Activated gamma-delta T cell (primary cell): ENCODE results near the gene PPP6R1.

ENCODE experiments used
- DNase-seq: peaks from one replicate; lab custom pipeline; 2025; lab: John Stamatoyannopoulos, UW

The PPP6R1 gene

DNA sequence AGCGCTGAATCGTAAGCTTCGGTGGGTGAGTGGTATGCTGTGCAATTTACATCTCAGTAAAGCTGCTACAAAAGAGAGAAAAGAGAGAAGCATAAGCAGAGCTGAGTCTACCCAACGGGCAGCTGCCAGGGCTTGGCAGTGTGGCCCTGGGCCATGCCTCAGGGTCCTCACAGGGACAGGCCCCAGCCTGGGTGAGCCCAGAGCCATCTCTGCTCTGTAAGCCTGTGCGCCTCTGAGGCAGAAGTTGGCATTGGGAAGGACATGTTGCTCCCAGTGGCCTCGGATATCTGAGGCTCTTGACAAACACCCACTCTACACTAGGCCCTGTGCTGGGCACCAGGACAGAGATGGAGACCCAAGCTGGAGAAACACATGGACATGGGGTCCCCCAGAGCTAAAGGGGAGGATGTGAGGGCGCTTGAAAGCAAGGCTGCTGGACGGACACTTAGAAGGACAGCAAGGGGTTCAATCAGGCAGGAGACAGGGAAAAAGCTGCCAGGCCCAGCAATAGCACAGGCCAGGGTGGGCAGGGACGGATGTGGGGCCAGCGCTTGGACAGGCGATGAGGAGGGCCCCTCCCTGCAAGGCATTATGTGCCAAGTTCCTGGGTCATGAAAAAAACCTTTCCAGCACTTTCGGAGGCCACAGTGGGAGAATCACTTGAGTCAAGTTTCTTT is 14.7 kb downstream of the PPP6R1 start:
- no peak for DNase-seq

DNA sequence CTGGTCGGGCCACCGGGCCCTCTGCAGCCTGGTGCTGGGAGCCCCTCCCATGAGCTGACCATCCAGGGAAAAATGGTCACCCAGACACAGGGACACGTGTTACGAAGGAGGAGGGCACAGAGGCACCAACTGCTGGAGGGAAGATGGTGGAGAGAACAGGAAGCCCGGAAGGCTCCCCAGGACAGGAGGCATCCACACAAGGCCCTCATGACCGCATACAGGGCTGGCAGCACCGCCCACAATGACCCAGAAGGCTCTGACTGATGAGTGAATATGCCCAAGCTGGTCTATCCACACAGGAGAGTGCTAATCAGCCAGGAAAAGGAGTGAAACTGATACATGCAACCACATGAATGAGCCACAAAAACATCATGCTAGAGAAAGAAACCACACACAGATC is 16.3 kb downstream of the PPP6R1 start:
- DNase-seq, result no peak

DNA sequence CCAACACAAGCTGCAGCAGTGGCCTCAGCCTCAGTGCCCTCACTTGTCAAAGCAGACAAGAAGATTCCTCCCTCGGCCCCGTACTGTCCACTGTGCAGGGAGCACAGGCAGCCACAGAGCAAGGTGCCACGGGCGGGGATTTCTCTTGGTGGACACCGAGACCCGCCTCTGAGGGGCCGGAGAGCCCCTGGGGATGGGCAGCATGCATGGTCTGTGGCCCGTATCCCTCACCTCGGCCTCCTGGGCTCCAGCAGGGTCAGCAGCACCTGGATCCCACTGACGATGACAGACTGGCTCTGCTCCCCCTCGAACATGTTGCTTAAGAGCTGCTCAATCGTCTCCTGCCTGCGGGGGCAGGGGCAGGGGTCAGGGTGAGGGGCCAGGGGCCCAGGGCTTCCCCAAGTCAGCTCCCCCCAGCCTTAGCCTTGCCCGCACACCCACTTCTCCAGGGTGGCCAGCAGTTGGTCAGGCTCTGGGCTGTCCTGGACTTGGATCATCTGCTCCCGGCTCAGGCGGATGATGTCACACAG is 16.8 kb downstream of the PPP6R1 start:
- DNase-seq, result no peak

DNA sequence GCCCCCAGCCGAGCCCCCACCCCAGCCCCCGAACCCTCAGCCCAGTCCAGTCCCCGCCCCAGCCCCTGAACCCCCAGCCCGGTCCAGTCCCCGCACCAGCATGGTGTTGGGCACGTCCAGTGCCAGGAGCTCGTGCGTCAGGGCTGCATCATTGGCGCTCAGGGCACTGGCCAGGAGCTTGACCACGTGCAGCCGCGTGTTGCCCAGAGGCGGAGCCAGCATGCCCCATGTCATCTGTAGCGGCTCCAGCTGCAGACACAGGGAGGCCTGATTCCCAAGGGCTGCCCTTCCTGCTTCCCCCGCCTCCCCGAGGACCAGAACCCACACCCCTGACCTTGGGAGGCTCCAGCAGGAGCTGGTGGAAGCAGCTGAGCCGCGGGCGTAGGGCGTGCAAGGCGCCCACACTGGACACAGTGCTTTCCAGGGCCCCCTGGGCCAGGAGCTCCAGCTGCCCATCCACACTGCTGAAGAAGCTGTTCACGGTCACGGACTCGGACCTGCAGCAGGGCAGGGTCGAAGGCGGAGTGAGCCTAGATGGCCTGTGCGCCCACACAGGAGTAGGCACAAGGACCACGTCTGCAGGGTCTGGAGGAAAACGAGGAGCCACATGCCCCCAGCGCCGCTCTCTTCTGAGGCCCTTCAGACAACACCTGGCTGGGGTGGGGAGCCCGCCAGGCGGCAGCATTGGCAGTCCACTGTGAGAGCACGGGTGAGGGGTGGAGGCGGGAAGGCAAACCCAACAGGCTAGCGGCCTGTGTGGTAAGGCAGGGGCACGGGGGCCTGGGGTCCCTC is 17.5 kb downstream of the PPP6R1 start:
- DNase-seq, result no peak

DNA sequence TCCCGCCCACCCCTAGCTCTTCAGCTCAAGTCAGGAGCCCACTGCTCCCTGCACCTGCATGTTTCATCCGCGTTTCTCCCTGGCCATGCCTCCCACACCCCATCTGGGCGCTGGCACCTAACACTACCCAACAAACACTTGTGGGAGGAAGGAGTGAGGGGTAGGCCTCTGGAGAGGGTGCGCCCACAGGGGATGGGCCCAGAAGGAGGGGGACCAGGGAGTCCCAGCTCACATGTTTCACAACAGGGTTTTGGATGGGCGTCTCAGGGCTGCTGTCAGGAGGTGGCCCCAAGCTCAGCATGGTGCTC is 18.1 kb downstream of the PPP6R1 start:
- no peak for DNase-seq

DNA sequence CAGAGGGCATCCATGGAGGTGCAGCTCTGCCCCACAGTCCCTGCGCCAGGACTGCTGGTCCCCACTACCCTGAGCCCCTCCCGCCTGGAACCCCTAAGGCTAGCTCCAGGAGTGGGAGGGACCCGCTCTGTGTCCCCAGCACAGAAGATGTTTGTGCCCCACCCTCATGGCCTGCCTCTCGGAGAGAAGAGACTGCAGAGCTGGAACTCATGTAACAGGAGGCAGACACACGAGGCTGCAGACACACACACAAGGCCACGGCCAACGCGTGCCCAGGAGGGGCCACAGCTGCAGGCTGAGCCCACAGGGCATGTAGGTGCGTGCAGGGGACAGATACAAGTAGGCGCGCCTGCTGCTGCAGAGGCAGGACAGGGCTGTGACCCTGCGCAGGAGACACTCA is 19.8 kb downstream of the PPP6R1 start:
- no peak for DNase-seq

DNA sequence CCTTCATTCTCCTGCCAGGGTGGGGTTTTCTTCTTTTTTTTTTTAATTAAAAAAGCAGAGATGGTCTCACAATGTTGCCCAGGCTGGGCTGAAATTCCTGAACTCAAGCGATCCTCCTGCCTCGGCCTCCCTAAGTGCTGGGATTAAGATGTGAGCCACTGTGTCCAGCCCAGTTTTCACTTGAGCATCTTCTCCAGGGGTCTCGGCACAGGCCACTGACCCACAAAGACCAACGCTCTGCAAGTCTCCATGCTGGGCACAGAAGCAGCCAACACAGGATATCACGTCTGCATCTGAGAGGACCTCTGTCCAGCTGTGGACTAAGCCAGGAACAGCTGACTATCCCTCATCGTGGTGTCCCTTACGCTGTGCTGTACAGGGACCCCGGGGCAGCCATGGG is 20.8 kb downstream of the PPP6R1 start:
- DNase-seq, result no peak

DNA sequence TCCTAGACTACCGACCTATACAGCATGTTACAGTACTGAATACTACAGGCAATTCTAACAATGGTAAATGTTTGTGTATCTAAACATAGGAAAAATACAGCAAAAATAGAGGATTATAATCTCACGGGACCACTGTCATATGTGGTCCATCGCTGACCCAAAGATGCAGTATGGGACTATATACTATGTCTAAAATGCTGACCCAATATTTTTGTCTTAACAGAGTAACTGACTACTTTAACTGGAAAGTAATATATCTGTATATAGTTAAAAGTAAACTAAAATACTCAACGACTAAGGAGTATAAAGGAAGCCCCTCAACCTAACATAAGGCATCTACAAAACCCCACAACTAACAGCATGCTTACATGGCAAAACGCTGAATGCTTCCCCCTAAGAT is 25.8 kb downstream of the PPP6R1 start:
- DNase-seq, result no peak

DNA sequence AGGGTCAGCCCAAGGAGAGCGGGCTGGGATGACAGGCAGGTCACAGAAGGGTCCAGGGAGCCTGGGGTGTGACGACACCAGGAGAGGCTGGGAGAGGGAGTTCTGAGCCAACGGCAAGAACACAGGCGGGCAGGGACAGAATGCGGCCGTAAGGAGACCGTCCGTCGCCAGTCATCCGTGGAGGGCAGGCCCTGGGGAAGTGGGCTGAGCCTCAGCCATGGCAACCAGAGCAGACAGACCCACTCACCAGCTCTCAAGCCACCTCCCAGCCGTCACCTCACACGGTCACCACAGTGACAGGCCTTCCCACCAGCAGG is 26.6 kb downstream of the PPP6R1 start:
- no peak for DNase-seq

DNA sequence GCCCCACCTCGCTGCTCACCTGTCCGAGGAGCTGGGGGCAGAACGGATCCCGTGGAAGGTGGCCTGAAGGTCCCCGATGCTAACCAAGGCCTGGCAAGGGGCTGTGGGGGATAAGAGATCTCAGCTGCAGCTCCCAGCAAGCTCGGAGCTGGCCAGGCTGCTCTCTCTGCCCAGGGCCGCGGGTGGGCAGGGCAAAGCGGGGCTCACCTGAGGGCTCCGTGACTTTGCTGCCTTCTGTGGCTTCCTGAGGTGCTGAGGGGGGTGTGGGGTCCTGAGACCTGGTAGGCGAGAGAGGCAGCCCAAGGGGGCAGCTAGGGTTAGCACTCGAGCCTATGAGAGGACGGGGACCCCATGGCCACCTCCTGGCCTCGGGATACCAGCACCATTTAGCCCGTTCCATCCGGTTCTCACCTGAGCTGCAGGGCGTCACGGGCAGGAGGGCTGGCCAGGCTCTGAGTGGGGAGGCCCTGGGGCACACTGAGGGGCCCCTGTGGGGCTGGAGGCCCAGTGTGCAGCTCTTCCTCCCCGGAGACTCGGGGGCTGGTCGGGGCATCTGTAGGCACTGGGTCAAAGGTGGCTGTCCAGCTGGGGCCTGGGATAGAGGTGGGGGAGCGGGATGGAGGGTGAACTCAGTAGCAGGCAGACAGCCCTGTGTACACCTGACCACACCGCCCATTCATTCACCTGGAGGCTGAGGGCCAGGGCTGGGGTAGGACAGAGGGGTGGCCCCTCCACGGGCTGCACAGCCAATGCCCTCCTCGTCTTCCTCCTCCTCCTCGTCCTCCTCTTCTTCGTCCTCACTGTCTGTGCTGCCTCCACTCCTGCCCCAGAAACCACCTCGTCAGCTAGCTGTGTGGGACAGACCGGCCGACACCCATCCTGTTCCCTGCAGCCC is 27.2 kb downstream of the PPP6R1 start:
- DNase-seq, result no peak

DNA sequence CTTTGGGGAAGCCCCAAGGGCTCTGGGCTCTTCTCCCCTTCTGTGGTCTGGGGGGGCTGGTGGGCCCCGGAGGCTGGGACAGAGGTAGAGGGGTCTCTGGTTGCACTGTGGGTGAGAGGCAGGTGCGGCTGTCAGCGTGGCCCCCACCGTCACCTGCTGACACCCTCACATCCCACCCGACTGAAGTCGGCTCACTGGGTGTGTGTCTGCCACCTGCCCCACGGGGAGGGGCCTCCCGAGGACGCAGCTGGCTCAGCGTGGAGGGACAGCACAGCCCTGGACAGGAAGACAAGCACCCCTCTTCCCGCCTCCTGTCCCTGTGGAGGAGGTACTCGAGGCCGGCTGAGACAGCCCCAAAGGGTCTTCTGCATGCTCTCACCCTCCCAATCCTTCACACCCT is 28.0 kb downstream of the PPP6R1 start:
- DNase-seq, result no peak

DNA sequence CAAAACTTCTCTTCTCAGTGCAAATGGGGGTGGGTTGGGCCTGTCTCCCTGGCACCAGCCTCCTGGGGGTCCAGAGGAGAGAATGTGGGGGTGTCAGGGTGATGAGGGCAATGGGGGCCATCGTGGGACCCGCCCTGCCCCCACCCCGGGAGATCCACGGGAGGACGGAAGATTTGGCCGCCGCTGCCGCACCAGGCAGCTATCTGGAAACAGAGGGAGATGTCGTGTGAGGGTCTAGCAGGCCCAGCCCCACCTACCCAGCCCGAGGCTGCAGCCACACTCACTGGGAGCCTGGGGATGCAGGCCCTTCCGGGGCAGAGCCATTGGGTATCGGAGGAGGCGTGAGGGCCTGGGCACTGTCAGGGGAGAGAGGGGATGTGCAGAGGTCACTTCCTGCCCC is 28.5 kb downstream of the PPP6R1 start:
- DNase-seq, result no peak

DNA sequence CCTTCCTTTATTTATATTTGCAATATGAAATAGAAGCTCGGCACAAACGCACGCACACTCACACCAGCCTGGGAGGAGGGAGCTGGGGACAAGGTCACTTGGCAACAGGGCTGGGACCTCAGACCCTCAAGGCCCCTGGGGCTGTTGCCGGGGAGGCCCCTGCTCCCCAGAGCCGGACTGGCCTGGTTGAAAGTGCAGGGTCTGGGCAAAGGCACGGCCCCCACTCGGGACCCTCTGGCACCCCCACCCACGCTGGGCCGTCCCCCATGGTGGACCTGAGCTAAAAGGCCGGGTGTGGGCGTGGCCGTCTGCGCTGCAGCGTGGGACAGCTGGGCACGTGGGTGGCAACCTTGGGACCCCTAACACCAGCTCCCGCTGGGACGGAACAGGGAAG is 29.0 kb downstream of the PPP6R1 start:
- DNase-seq, result no peak

DNA sequence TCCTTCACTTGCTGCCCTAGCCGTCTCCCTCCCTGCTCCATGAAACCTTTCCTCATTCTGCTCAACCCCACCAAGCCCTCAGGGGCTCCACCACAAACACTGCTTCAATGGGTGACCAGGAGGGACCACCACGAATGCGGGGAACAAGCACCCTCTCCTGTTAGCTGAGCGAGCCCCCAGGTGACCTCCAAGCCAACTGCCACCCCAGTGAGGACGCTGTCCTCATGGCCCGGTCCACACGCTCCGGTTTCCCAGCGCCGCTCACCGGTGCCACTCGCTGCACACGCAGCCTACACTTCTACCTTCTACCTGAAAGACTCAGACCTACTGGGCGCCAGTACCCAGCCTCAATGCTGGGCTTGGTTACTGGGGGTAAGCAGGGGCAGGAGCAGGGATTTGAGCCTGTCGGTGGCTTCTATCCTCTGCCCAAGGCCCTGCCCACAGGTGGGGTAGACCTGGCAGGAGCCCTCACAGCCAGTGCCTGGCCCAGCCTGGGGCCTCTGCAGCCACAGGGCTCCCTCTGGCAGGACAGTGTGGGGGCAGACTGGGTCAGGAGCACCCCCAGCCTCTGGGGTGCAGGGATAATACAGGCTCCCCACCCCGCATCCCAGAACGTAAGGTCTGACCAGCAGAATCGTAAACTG is 29.6 kb downstream of the PPP6R1 start:
- DNase-seq, result no peak

DNA sequence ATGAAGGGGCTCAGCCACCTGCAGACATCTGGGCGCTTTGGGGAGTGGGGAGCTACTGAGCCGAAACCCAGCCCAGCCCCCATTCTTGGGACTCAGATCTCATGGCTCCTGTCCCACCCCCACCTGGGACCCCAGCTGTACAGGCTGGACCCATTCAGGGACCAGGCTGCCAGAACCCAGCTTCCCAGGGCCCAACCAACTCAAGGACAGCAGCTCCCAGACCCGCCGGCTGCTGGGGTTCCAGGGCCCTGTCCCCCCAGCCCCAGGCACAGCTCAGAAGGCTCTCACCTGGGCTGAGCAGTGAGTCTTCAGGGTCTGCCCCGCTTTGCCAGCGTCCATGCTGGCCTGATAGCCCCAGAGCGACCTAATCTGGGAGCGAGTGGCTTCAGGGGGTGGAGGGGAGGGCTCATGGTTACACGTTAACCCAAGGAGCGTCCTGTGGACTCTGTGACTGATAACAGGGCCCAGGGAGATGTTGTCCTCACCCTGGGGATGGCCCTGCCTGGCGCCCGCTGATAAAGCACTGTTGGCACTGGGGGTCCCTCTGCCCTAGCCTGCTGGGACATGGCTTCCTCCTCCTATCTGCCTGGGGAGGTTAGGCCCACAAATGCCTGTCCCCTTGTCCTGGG is 30.3 kb downstream of the PPP6R1 start, which contains the start of gene TMEM86B:
TMEM86B (minus strand) TSS at position 361 of the 629 bp plus-strand sequence; CDS start at position 339, 22 bp downstream.
- no peak for DNase-seq

DNA sequence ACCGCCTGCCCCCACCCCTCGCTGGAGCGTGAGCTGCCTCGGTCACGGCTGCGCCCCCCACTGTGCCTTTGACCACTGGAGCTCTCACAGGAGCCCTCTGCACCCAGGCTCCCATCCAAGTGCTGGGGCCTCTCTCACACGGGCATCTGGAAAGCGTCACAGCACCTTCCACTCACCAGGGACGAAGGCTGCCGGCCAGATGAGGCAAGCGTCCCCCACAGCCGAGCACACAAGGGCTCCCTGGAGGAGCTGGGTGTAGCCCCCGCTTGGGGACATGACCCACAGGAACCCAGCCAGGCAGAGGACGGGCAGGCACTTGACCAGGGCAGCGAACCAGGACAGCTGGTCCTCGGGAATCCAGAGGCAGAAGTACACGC is 30.8 kb downstream of the PPP6R1 start:
- DNase-seq, result no peak

DNA sequence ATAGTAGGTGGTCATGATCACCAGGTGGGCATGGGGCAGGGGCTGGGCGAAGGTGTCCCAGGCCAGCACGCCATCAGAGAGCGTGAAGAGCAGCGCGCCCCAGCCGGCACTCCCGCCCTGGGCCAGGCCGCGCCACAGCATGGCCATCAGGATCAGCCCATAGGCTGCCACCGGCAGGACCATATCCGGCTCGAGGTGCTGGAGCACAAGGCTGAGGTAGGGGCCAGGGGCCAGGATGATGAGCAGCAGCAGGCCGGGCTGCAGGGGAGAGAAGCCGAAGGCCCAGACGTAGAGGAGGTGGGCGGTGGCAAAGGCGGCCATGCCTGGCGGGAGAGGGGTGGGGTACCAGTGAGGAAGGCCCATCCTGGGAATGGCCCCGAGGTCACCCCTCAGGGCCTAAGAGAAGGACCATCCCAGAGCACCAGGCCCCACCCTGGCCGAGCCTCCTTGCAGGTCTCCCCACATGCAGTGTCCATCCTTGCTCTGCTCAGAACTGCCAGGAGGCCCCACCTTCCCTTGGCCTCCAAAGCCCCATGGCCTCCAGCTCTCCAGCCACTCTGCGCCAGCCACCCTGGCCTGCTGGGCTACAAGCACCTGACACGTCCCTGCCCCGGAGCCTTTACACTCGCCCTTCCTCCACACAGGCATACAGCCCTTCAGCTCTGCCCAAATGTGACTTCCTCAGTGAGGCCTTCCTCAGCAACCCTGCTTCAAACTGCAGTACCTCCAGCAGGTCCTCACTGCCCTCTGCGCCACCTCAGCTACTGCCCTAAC is 31.4 kb downstream of the PPP6R1 start:
- DNase-seq, result no peak

DNA sequence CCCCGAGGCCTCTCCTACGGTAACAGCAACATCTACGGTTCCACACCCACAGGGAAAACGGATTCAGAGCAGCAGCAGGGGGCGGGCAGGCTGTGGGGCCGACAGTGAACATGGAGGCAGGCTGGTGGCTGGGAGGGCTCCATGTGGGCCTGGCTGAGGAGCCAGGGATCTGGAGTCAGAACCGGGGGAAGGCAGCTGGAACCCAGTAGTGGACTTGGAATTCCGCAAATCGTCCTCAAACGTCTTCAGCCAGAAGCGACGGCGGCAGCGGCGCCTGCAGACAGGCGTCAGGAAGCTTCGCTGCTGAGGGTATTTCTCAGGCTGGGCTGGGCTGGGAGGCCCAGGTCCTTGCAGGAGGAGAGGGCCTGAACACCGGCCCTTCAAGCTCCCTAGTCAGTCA is 32.0 kb downstream of the PPP6R1 start:
- no peak for DNase-seq

DNA sequence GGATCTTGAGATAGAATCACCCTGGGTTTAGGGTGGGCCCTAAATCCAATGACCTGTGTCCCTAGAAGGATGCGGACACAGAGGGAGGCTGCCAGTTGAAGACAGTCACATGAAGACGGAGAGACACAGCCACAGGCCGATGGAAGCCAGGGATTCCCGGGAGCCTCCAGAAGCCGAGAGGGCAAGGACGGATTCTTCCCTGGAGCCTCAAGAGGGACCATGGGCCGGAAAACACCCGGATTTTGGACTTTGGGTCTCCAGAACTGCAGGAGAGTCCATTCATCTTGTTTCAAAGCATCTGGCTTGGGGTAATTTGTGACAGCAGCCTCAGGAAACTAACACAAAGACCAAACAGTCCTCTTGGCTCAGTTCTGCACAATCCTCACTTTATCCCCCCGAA is 32.5 kb downstream of the PPP6R1 start:
- DNase-seq, result no peak

DNA sequence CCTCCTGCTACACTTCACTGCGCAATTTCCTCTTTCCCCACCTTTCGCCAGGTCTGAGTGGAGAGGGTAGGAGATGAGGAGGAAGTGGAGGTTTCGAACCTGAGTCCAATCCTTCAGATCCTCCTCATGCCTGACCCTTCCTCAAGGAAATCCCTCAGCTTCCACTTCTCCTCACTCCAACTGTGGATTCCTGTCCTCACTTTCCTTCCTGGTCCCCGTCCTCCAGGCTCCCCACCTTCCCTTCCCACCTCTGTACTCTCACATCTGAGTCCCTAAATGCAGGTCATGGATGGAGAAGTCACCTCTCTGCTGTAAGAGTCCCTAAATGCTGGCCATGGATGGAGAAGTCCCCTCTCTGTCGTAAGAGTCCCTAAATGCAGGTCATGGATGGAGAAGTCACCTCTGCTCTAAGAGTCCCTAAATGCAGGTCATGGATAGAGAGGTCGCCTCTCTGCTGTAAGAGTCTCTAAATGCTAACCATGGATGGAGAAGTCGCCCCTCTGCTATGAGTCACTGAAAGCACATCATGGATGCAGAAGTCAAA is 33.3 kb downstream of the PPP6R1 start:
- no peak for DNase-seq
